Measurements from ENCODE around the gene MAST1.
A peak's percentile ranks its signal among the peaks of the same experiment; 100 is the strongest.
"Not testable (repeated sequence)": the region's sequence is repeated elsewhere in the genome, so short reads cannot be mapped to it uniquely, and the experiment has no call there.

MAST1 gene

GRCh38 chr19:12884202-12884601, 45.9 kb downstream of the MAST1 start:
- H3K36me3 Mint-ChIP-seq, result peaks cover 0 to 4% of the 10 kb centered on the region in 2 donors
- DNase-seq (no peak), ATAC-seq (replicated peaks) (no peak)
- peak overlapping the region; percentile 87 to 90 for H3K4me3 Mint-ChIP-seq
- no peaks in the 10 kb centered on the region for H3K9me3 Mint-ChIP-seq
- H3K27me3 Mint-ChIP-seq, result no peaks in the 10 kb centered on the region
- H3K4me1 Mint-ChIP-seq, result peaks cover 28 to 40% of the 10 kb centered on the region in 2 donors
- peak overlapping the region; percentile 39 for H3K27ac Mint-ChIP-seq

GRCh38 chr19:12884627-12884925, 46.3 kb downstream of the MAST1 start:
- DNase-seq (no peak), ATAC-seq (replicated peaks) (no peak)
- H3K27ac Mint-ChIP-seq, result peak overlapping the region; percentile 93
- no peaks in the 10 kb centered on the region for H3K9me3 Mint-ChIP-seq
- H3K27me3 Mint-ChIP-seq, result no peaks in the 10 kb centered on the region
- H3K36me3 Mint-ChIP-seq, result peaks cover 0 to 4% of the 10 kb centered on the region in 2 donors
- H3K4me1 Mint-ChIP-seq, result peaks cover 28 to 40% of the 10 kb centered on the region in 2 donors
- H3K4me3 Mint-ChIP-seq, result peak overlapping the region; percentile 87 to 90

GRCh38 chr19:12884926-12885748, 46.8 kb downstream of the MAST1 start:
- H3K36me3 Mint-ChIP-seq, result peaks cover 0 to 4% of the 10 kb centered on the region in 2 donors
- ATAC-seq (replicated peaks), result peak; percentile 64 to 68
- H3K4me1 Mint-ChIP-seq, result peaks cover 28 to 34% of the 10 kb centered on the region in 2 donors
- no peaks in the 10 kb centered on the region for H3K9me3 Mint-ChIP-seq
- H3K27me3 Mint-ChIP-seq, result no peaks in the 10 kb centered on the region
- peak overlapping the region; percentile 87 to 90 for H3K4me3 Mint-ChIP-seq
- peak; percentile 83 for DNase-seq
- H3K27ac Mint-ChIP-seq, result peak overlapping the region; percentile 93

GRCh38 chr19:12885749-12886650, 47.7 kb downstream of the MAST1 start:
- H3K4me1 Mint-ChIP-seq, result peaks cover 26 to 34% of the 10 kb centered on the region in 2 donors
- peaks cover 1 to 4% of the 10 kb centered on the region in 2 donors for H3K36me3 Mint-ChIP-seq
- peak; percentile 11 to 14 for ATAC-seq (replicated peaks)
- no peak for DNase-seq
- H3K4me3 Mint-ChIP-seq, result peak overlapping the region; percentile 61 to 74
- no peaks in the 10 kb centered on the region for H3K9me3 Mint-ChIP-seq
- no peaks in the 10 kb centered on the region for H3K27me3 Mint-ChIP-seq
- peak overlapping the region; percentile 62 for H3K27ac Mint-ChIP-seq

- Mint-ChIP-seq H3K27ac (no peak overlapping the region), H3K27me3 (no peaks in the 10 kb centered on the region), H3K9me3 (no peaks in the 10 kb centered on the region), H3K36me3 (peaks cover 3 to 9% of the 10 kb centered on the region in 2 donors), H3K4me3 (peak overlapping the region; percentile 61 to 74), H3K4me1 (peaks cover 25 to 34% of the 10 kb centered on the region in 2 donors)
- DNase-seq (no peak), ATAC-seq (replicated peaks) (no peak)
Observed at GRCh38 chr19:12886651-12886968, 48.3 kb downstream of the MAST1 start.

- Mint-ChIP-seq H3K4me1 (peaks cover 26 to 35% of the 10 kb centered on the region in 2 donors), H3K27me3 (no peaks in the 10 kb centered on the region), H3K27ac (peak within 1 kb of the TSS; percentile 62), H3K4me3 (peak within 1 kb of the TSS; percentile 61 to 74), H3K9me3 (no peaks in the 10 kb centered on the region), H3K36me3 (peaks cover 3 to 12% of the 10 kb centered on the region in 2 donors)
- no peak for DNase-seq
- no peak for ATAC-seq (replicated peaks)
Observed at GRCh38 chr19:12886969-12887747, 48.8 kb downstream of the MAST1 start, which contains the start of gene KLF1. Gene KLF1, minus strand, starts transcription at chr19:12887201. Its CDS starts 61 bp downstream, at chr19:12887140.

GRCh38 chr19:12888006-12888603, 49.8 kb downstream of the MAST1 start:
- H3K4me3 Mint-ChIP-seq, result no peak overlapping the region
- ATAC-seq (replicated peaks), result no peak
- peaks cover 3 to 14% of the 10 kb centered on the region in 2 donors for H3K36me3 Mint-ChIP-seq
- no peaks in the 10 kb centered on the region for H3K9me3 Mint-ChIP-seq
- DNase-seq, result no peak
- no peaks in the 10 kb centered on the region for H3K27me3 Mint-ChIP-seq
- no peak overlapping the region for H3K27ac Mint-ChIP-seq
- H3K4me1 Mint-ChIP-seq, result peaks cover 24 to 34% of the 10 kb centered on the region in 2 donors

- H3K36me3 Mint-ChIP-seq, result peaks cover 15 to 32% of the 10 kb centered on the region in 2 donors
- not testable (repeated sequence) for H3K9me3 Mint-ChIP-seq; DNase-seq; ATAC-seq (replicated peaks); H3K27me3 Mint-ChIP-seq
- peak overlapping the region; percentile 94 to 97 for H3K4me3 Mint-ChIP-seq
- H3K4me1 Mint-ChIP-seq, result peaks cover 19 to 29% of the 10 kb centered on the region in 2 donors
- H3K27ac Mint-ChIP-seq, result peak overlapping the region; percentile 98
Observed at GRCh38 chr19:12890299-12890786, 52.0 kb downstream of the MAST1 start.

GRCh38 chr19:12890787-12891552, 52.7 kb downstream of the MAST1 start, which contains the start of gene GCDH:
Gene GCDH, plus strand, starts transcription at chr19:12891160. Its CDS starts 145 bp downstream, at chr19:12891305.
- H3K27me3 Mint-ChIP-seq, result no peaks in the 10 kb centered on the region
- peak within 1 kb of the TSS; percentile 94 to 97 for H3K4me3 Mint-ChIP-seq
- H3K27ac Mint-ChIP-seq, result peak within 1 kb of the TSS; percentile 98
- H3K36me3 Mint-ChIP-seq, result peaks cover 18 to 34% of the 10 kb centered on the region in 2 donors
- DNase-seq (peak; percentile 98), ATAC-seq (replicated peaks) (peak; percentile 95 to 97)
- H3K4me1 Mint-ChIP-seq, result peaks cover 19 to 29% of the 10 kb centered on the region in 2 donors
- no peaks in the 10 kb centered on the region for H3K9me3 Mint-ChIP-seq

- DNase-seq, result no peak
- peaks cover 16 to 29% of the 10 kb centered on the region in 2 donors for H3K4me1 Mint-ChIP-seq
- no peaks in the 10 kb centered on the region for H3K27me3 Mint-ChIP-seq
- H3K36me3 Mint-ChIP-seq, result peaks cover 22 to 37% of the 10 kb centered on the region in 2 donors
- peak overlapping the region; percentile 94 to 97 for H3K4me3 Mint-ChIP-seq
- H3K27ac Mint-ChIP-seq, result peak overlapping the region; percentile 98
- H3K9me3 Mint-ChIP-seq, result no peaks in the 10 kb centered on the region
- ATAC-seq (replicated peaks), result no peak
Observed at GRCh38 chr19:12891553-12892021, 53.3 kb downstream of the MAST1 start.

GRCh38 chr19:12893582-12893981, 55.3 kb downstream of the MAST1 start:
- no peak for ATAC-seq (replicated peaks)

GRCh38 chr19:12896460-12896859, 58.1 kb downstream of the MAST1 start:
- peaks cover 37 to 62% of the 10 kb centered on the region in 2 donors for H3K36me3 Mint-ChIP-seq
- H3K4me1 Mint-ChIP-seq, result peaks cover 6 to 20% of the 10 kb centered on the region in 2 donors
- ATAC-seq (replicated peaks) (no peak), DNase-seq (no peak)
- no peak overlapping the region for H3K4me3 Mint-ChIP-seq
- H3K9me3 Mint-ChIP-seq, result no peaks in the 10 kb centered on the region
- H3K27me3 Mint-ChIP-seq, result no peaks in the 10 kb centered on the region
- H3K27ac Mint-ChIP-seq, result no peak overlapping the region

More at GRCh38 chr19:12893582-12893981, 55.3 kb downstream of the MAST1 start:
- DNase-seq, result no peak
- peaks cover 31 to 49% of the 10 kb centered on the region in 2 donors for H3K36me3 Mint-ChIP-seq
- H3K9me3 Mint-ChIP-seq, result no peaks in the 10 kb centered on the region
- H3K27ac Mint-ChIP-seq, result no peak overlapping the region
- H3K4me3 Mint-ChIP-seq, result peak overlapping the region in 1 of 2 donors; percentile 25
- H3K4me1 Mint-ChIP-seq, result peaks cover 15 to 29% of the 10 kb centered on the region in 2 donors
- no peaks in the 10 kb centered on the region for H3K27me3 Mint-ChIP-seq
